Measurements from ENCODE around the gene INTS12.

DNA sequence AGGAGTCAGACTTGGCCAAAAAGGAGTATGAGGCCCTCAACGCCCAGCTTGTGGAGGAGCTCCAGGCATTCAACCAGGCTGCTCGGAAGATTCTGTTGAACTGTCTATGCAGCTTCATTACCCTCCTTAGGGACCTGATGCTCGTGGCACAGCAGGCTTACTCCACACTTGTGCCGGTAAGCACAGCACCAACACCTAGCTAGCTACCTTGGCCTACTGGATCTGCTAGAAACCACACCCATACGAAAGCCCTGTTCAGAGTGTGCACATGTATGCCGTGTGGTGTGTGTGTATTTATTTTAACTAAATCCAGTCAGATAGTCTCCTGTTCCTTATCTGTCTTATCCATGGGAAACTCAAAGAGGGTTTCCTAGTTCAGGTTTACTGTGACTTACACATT lies 49.3 kb downstream of the INTS12 start:
- no peak for TF ChIP-seq CTCF (IDR thresholded peaks at IDR 0.05)
- no peak for TF ChIP-seq POLR2A (IDR thresholded peaks at IDR 0.05)

Measured in adrenal gland (tissue), 5 donors.